ENCODE data around the gene EPDR1. TPM values are rescaled to one million over a fixed set of nuclear protein-coding genes. Genes with fewer than 3 reads are reported as not detected.

The EPDR1 gene
- total and polyA plus RNA-seq, 7 donors: 16.9 to 83.1 (median 51.9) TPM

DNA sequence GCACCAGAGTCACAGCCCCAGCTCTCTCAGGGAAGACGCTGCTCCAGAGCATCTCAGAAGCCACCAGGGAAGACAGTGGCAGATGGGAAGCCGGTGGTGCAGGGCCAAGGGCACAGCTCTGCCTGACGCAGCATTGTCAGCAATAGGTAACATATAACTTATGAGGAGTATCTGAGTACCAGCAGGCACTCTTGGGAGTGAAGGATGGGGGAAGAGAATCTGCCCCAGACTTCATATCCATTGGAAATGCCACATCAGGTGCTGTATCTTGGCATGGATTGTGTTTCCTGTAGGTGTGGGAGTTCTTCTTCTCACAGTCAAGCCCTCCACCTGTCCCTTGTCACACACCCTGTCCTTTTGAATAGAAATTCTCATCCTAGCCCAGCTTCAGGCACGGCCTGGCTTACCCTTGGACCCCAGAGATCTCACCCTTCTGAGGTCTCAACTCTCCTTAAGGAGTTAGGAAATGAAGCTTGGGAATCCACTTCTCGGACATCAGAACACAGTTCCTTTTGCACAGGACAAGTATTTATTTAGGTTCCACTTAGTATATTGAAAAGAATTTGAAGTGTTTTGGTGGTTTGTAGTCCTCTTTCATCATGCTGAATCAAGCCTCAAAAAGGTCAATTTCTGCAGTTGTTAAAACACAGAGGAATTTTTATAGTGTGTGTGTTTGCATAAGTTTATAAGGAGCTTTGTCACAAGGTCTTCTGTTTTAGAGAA lies 9.9 kb downstream of the EPDR1 start:
- H3K27ac ChIP-seq: peak overlapping the region; percentile 17

DNA sequence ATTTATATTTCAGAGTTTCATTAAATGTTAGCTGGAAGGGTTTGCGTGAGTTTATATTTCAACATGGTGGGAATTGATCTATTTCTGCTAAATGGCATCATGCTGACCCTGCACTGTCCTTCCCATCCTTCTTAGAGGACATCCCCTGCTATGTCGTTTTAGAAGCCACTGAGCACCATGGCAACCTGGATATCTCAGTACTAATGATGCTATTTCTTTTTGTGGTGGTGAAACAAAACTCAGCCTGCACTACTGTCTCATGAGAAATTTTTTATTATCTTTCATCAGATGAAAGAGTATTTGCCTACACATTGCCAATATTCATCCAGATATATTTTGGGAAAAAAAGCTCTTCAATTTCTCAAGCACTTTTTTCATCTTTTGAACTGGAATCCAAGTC lies 12.1 kb downstream of the EPDR1 start:
- peaks cover 12% of the 10 kb centered on the region for H3K4me1 ChIP-seq
- TF ChIP-seq, protein P1, sequence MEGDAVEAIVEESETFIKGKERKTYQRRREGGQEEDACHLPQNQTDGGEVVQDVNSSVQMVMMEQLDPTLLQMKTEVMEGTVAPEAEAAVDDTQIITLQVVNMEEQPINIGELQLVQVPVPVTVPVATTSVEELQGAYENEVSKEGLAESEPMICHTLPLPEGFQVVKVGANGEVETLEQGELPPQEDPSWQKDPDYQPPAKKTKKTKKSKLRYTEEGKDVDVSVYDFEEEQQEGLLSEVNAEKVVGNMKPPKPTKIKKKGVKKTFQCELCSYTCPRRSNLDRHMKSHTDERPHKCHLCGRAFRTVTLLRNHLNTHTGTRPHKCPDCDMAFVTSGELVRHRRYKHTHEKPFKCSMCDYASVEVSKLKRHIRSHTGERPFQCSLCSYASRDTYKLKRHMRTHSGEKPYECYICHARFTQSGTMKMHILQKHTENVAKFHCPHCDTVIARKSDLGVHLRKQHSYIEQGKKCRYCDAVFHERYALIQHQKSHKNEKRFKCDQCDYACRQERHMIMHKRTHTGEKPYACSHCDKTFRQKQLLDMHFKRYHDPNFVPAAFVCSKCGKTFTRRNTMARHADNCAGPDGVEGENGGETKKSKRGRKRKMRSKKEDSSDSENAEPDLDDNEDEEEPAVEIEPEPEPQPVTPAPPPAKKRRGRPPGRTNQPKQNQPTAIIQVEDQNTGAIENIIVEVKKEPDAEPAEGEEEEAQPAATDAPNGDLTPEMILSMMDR (IDR thresholded peaks at IDR 0.05): no peak
- WGBS, 3 donors: 52 to 65% (median 54%) methylated on average over 2 of the region's 2 CpGs
- H3K4me3 ChIP-seq: no peak overlapping the region
- H3K27me3 ChIP-seq (ENCODE audit: insufficient read depth in 3 of 3, low read length in 2 of 3): no peaks in the 10 kb centered on the region
- no peak overlapping the region for H3K27ac ChIP-seq
- DNase-seq (no peak), ATAC-seq (no peak)
- intact Hi-C loops (cut with DNase I): no loop called here
- H3K36me3 ChIP-seq (ENCODE audit: insufficient read depth in 1 of 2, low read depth in 1 of 2): no peaks in the 10 kb centered on the region
- H3K9me3 ChIP-seq: no peaks in the 10 kb centered on the region

More for the DNA sequence above, 9.9 kb downstream of the EPDR1 start:
- ATAC-seq: peak in 1 of 4 donors; percentile 40
- H3K4me1 ChIP-seq: peaks cover 13% of the 10 kb centered on the region
- peaks cover 5% of the 10 kb centered on the region for H3K9me3 ChIP-seq
- H3K36me3 ChIP-seq (ENCODE audit: insufficient read depth in 1 of 2, low read depth in 1 of 2): no peaks in the 10 kb centered on the region
- TF ChIP-seq, protein P1 (IDR thresholded peaks at IDR 0.05): no peak
- no peak overlapping the region for H3K4me3 ChIP-seq
- no peak for DNase-seq
- intact Hi-C loops (cut with DNase I): no loop called here
- 76 to 88% (median 80%) methylated on average over 5 of the region's 5 CpGs for WGBS, 3 donors
- no peaks in the 10 kb centered on the region for H3K27me3 ChIP-seq (ENCODE audit: insufficient read depth in 3 of 3, low read length in 2 of 3)

DNA sequence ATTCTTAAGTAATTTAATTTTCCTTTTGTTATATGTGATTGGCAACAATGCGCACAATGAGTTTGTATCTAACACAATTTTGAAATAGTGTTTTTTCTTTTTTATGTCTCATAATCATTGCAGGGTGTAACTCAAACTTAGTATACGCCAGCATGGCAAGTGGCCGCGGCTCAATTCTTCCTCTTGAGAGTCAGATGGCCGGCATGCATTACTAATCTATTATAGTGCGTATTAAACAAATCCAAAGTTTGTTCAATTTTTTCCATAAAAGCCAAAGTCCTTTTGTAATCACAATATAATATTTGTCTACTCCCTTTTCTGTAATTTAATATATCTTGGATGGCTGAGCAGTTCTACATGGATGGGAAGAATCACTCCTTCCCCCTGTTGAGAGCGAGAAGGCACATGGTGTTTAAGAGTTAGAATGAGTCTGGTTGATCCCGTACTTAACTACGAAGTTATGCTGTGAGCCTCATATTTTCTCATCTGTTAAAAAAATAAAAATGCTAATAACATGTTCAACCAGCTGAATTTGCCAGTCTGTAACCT lies 12.7 kb downstream of the EPDR1 start:
- Histone ChIP-seq H3K27me3 (ENCODE audit: insufficient read depth in 3 of 3, low read length in 2 of 3) (no peaks in the 10 kb centered on the region), H3K4me1 (peaks cover 7% of the 10 kb centered on the region), H3K36me3 (ENCODE audit: insufficient read depth in 1 of 2, low read depth in 1 of 2) (no peaks in the 10 kb centered on the region), H3K4me3 (no peak overlapping the region), H3K9me3 (no peaks in the 10 kb centered on the region), H3K27ac (no peak overlapping the region)
- ATAC-seq: no peak
- 46 to 70% (median 49%) methylated on average over 9 of the region's 9 CpGs for WGBS, 3 donors
- intact Hi-C loops (cut with DNase I): no loop called here
- TF ChIP-seq, protein P1 (IDR thresholded peaks at IDR 0.05): no peak
- no peak for DNase-seq

DNA sequence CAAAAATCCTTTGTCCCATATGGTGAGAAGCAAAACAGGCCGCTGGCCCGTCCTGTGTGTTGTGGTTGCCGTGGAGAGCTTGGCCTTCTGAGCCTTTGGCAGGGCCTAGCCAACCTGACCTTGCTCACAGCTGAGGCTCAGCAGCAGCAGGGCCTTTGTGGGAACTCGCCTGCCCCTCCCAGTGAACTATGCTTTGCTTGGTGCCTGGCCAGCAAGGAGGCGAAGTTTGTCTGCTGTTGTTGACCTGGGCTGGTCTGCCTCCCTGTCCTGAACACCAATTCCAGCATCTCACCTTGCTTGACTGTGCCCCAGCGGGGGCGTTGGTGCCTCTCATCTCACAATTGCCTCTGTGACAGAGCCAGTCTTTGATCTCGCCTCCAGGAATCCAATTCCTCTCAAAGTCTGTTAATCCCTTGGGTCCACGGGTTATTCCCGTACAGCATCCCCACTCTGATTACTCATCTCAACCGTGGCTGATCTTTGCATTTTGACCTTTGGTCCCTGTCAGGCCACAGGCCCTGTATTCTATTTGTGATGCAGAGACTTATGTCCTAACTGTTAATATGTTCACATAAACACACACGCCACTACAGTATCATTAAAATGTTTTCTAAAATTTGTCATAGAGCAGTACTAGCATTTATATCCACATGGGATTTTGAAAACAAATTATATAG lies 22.6 kb downstream of the EPDR1 start:
- WGBS, 3 donors: 13 to 21% (median 19%) methylated on average over 12 of the region's 12 CpGs
- intact Hi-C loops (cut with DNase I): no loop called here
- Histone ChIP-seq H3K4me1 (peaks cover 44% of the 10 kb centered on the region), H3K27me3 (ENCODE audit: insufficient read depth in 3 of 3, low read length in 2 of 3) (no peaks in the 10 kb centered on the region), H3K9me3 (no peaks in the 10 kb centered on the region), H3K36me3 (ENCODE audit: insufficient read depth in 1 of 2, low read depth in 1 of 2) (no peaks in the 10 kb centered on the region), H3K27ac (peak overlapping the region; percentile 68), H3K4me3 (peak overlapping the region; percentile 12)
- TF ChIP-seq, protein P1 (IDR thresholded peaks at IDR 0.05): no peak
- peak; percentile 74 to 87 for DNase-seq
- ATAC-seq: peak; percentile 89 to 96 (median 92)

Measured in psoas muscle (tissue), 8 donors.